CD1c-positive myeloid dendritic cell (primary cell): ENCODE measurements around the gene MBLAC2.

Source experiments
- DNase-seq: peaks from one replicate; pipeline ENCODE4 v3.0.0-alpha.2; 2016; ENCODE audit errors: extremely low spot score

Gene MBLAC2

DNA sequence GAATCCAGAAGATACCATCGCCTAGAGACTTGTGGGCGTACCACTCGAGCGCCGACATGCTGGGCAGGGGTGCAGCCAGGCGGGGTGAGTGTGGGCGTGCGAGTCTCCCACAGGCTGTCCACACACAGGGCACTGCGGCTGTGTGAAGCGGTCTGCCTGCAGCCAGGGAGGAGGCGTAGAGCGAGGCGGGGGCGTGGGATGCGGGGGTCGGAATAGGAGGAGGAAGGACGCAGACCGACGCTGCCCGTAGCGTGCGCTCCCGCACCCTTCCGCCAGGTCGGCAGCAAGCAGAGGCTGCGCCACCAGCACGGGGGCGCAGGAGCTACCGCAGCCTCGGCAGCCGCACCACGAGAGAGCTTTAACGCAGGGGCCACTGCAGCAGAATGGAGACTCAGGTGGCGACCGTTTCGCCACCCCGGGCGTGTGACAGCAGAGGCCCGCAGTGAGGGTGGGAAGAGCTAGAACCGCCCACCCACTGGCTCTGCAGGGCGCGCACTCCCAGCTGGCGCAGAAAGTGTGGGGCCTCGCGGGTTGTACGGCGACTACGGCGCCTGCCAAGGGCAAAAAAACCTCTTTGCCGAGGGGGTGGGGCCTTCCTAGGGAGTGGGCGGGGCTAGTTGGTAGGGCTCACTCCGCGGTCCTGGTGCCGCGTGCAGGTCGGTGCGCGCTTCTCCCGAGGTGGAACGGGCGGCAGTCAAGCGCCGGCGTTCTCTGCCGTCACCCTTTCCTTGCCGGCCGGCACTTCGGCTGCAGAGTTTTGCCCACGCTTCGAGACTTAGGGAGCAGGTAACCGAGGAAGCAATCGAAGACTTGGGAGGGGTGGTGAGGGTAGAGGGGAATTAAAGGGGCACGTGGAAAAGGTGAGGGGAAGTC is at the start of gene MBLAC2, which contains the start of gene POLR3G:
Gene MBLAC2 (minus strand): TSS at position 537 of the 873 bp plus-strand sequence. CDS start 479 bp downstream, at position 58.
Gene POLR3G (plus strand): TSS at position 630 of the 873 bp plus-strand sequence. CDS start 10,704 bp downstream, outside the sequence.
- peak; percentile 94 for DNase-seq

DNA sequence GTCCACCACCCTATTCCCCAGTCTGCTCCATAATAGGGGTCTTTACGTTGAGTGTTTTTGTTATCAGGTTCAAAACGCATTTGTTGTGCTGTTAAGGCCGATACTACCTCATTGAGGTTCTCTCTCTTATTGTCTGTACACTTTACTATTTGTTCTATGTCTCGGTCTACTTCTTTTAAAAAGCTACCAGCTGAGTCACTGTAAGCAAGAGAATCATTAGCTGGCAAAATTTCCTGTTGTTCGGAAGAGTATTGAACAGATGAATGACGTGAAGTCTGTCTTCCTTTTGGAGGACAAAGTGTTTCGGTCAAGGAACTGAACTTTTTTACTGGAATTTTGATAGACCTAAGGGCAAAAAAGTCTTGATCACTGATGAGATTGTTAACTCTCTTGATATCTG is 44.5 kb upstream of the MBLAC2 start:
- DNase-seq: no peak

DNA sequence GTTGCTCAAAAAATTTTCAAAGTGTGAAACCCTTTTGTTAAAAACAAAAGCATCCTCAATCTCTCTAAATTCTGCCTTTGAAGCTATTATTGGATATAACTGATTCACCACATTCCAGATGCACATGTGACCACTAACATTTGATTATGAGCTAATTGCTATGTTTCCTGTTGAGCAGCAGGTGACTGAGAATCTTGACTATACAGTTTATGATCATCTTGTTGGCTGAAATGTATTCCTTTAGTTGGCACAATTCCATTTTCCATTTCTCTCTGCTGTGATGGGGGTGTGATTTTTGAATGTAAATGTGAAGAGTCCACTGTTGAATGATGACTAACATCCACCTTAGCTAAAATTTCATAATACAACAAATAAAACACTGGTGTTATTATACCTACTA is 44.1 kb upstream of the MBLAC2 start:
- DNase-seq: no peak

DNA sequence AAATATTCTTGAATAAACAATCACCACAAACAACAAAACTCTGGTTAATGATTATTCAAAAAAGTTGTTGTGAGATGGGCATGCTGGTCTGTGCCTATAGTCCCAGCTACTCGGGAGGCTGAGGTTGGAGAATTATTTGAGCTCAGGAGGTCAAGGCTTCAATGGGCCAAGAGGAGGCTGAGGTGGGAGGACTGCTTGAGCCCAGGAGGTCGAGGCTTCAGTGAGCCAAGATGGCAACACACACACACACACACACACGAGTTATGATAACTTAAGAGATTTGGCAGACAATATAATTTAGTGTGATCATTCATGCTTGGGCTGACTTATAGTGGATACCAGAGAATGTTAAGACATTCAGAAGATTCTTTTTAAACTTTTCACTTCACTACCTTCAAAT is 39.9 kb upstream of the MBLAC2 start:
- DNase-seq: no peak

DNA sequence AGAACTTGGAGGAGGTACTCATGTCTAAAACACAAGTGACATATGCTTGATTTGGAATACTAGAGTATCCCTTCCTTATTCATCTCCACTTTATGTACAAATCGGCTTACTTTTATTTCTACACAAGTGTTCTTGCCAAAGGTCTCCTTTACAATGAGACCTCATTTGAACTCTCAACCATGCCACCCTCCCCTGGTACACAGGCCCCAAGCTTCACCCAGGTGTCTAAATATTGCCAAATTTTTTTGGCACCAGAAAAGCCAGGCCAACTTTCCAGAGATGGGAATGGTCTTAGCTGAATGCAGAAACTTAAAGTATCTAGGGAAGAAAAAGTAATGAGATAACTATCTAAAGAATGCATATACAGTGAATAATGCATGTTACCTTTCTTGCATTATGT is 35.9 kb upstream of the MBLAC2 start:
- no peak for DNase-seq

DNA sequence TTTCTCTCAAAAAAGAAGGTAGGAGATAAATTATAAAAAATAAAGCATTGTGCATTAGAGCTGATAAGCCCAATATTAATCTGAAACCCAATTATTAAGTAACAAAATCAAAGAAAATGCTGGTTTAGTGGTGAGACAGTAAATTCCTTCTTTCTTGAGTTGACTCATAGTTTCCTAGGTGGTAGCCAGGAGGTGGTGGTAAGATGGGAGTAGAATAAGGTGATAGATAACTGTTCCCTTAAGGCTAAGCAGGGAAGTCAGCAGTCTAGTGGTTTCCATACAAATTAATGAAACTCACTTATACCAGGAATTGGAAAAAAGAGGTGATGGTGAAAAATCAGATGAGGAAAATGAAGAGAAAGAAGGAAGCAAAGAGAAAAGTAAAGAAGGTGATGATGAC is 31.6 kb upstream of the MBLAC2 start:
- DNase-seq: no peak

DNA sequence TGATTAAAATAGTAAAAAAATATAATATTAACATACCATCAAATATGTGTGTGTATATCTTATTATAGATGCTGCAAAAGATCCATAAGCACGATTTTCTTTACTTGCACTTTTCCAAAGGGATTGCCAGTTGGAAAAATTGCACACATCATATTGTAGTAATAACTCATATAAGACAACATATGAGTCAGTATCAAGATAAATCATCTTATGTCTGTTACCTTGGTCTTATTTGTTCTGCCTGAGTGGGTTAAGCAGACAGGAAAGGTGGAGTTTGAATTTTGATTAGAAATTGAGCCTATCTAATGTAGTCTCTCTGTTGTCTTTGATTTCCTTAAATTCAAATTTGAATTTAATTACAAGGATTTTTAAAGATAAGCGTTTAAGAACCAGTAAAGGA is 30.2 kb upstream of the MBLAC2 start:
- no peak for DNase-seq

GRCh38 chr5:90503596-90503995 is 29.0 kb upstream of the MBLAC2 start:
- no peak for DNase-seq

DNA sequence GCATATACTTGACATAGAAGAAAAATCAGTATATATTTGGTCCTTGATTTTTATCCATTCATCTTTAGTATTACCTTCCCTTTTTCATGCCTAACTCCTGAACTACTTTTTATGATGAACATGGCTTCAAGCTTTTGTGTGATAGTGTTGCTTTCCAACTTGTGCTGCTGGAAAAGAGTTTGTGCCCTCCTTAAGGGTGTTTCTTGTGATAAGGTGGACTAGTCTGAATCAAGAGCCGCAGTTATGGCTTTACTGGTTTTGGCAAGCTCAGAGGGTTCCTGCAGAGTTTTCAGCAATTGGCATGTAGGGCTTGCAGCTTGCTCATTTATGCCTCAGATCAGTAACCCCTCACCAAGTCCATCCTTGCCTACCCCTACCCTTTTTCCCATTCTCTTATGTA is 20.6 kb upstream of the MBLAC2 start:
- DNase-seq: no peak

DNA sequence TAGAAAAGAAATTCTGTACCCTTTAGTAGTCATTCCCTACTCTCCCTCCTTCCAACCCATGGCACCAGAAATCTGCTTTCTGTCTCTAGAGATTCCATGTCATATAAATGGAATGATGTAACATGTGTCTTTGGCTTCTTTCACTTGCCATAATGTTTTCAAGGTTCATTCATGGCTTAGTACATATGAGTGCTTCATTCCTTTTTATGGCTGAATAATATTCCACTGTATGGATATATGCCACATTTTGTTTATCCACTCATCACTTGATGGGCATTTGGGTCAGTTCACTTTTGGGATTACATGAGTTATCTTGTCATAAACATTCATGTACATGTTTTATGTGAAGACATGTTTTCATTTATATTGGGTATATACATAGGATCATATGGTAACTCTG is 19.5 kb upstream of the MBLAC2 start:
- DNase-seq: no peak

DNA sequence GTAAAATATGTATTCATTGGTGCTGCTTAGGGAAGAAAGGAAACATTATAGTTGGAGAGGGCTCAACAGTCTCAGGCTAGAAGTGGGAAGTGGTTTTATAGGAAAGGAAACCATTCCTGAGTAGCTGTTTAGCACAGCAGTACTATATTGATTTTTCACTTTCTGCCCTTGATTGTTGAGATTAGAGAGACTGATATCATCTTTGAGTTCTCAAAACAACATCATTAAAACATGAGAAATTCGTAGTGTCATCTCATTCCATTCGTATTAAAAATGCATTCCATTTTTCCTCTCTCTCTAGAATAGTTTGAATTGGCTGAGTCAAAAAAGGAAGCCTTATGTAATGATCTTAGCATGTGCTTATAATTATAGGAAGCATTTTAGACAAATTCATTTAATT is 14.2 kb upstream of the MBLAC2 start:
- no peak for DNase-seq

GRCh38 chr5:90484540-90484939 is 10.0 kb upstream of the MBLAC2 start:
- DNase-seq: no peak

DNA sequence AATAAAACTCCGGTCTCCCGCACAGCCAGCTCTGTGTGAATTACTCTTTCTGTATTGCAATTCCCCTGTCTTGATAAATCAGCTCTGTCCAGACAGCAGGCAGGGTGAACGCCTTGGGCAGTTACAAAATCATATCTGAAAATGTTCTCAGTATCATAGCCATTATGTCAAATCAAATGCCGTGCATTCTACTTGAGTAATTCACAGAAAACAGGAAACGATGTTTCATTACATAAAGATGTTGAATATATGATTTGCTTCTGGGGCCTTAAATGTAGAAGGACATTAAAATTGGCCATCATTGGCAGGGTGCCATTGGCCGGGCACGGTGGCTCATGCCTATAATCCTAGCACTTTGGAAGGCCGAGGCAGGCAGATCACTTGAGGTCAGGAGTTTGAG is 8.6 kb upstream of the MBLAC2 start:
- DNase-seq: no peak

- no peak for DNase-seq
These were observed 6.1 kb upstream of the MBLAC2 start for GRCh38 chr5:90480699-90481098.

DNA sequence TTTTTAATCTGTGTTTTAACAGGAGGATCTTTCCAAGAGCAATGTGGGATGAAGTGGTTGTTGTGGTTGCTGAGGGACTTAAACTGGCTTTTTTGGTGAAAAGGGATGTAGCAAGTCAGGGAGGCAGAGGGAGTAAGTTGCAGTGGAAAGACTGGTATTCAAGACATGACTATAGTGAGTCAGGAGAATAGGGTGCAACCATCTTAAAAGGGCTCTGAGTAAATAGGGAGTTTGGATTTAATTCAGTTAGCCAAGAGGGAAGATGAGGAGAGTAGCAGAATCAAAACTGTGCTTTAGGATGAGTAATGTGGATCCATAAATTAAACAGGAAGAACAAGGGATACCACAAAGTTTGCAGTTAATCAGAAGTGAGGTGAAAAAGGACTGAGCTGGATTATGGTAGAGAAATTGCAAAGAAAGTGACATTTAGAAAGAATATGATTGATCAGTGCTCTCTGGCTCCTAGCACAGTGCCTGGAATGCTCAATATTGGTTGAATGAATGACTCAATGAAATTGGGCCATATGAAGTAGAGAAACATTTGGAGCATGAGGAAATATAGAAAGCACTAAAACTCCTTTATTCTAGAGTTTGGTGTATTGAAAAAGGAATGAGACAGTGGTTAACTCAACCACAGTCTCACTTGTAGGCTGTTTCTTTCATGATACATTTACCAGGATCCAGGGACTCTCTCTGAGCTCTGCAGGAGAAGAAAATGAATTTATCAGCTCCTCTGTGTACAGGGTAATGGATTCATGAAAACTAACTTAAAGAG is 5.2 kb upstream of the MBLAC2 start:
- DNase-seq: no peak

GRCh38 chr5:90477621-90478215 is 3.1 kb upstream of the MBLAC2 start:
- DNase-seq: no peak

- no peak for DNase-seq
These were observed 2.5 kb upstream of the MBLAC2 start for GRCh38 chr5:90477073-90477472.

DNA sequence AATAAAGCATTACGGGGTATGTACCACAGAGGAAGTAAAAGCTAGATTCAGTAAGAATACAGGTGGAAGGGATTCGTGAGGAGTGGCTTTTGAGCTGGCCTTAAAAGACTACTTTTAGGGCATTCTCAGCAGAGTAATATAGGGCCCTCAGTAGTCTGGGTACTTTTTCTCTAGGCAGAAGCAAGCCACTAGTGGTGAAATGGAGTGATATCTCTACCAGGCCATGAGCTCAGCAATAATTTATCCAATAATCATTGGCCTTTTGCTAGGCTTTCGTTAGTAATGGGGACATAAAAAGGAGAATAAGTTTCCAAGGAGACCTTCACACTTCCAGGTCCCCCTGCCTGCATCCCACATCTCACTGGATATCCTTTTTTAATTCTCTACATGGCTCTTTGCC is 1.8 kb upstream of the MBLAC2 start:
- DNase-seq: no peak

- no peak for DNase-seq
These were observed 937 bp upstream of the MBLAC2 start for GRCh38 chr5:90475436-90475980.

GRCh38 chr5:90473396-90474234 is 956 bp downstream of the MBLAC2 start:
- peak; percentile 6 for DNase-seq

GRCh38 chr5:90472783-90473395 is 1.7 kb downstream of the MBLAC2 start:
- DNase-seq: peak; percentile 3
